Stimulated activated CD8-positive, alpha-beta memory T cell treated with anti-CD3 and anti-CD28 coated beads, Interleukin-12 subunit alpha, Interleukin-12 subunit beta, amount 100 ng/mL, for 1 hour (primary cell): ENCODE measurements around the gene HBG1.
"Not testable (repeated sequence)": the region's sequence is repeated elsewhere in the genome, so short reads cannot be mapped to it uniquely, and the experiment has no call there.

ENCODE experiments used
- DNase-seq: peaks from one replicate; pipeline ENCODE4 v3.0.0-alpha.2; 2020; ENCODE audit warnings: low read depth

The HBG1 gene

DNA sequence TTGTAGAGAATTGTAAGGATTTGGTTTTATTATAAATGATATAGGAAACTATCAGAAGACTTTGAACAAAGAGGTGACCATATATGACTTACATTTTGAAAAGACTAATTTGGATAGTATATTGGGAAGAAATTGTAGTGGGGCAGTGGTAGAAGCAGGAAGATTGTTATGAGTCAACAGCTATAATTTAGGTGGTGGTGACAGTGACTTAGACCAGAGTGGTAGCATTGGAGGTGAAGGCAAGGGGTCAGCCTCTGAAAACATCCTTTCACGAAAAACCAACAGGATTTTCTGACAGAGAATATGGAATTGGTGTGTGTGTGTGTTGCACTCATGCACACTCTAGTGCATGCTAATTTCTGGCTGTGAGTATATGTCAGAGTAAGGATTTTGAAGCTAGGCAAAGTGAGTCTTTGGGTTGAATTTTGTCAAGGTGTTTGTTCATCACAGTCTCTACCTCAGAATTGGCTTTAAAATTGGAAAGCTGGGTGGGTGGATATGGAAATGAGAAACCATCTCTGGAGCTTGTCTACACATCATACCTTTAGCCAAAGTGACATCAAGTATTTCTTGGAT, 28.2 kb upstream of the HBG1 start:
- DNase-seq = no peak

GRCh38 chr11:5276697-5277096, 27.0 kb upstream of the HBG1 start:
- no peak for DNase-seq

GRCh38 chr11:5275369-5276110, 25.9 kb upstream of the HBG1 start:
- DNase-seq = no peak

- no peak for DNase-seq
Observed at GRCh38 chr11:5274395-5274794, 24.7 kb upstream of the HBG1 start.

GRCh38 chr11:5272395-5273017, 22.8 kb upstream of the HBG1 start:
- DNase-seq = no peak

GRCh38 chr11:5269715-5270147, 20.1 kb upstream of the HBG1 start, which contains the start of gene HBE1:
TSS of gene HBE1 (minus strand) at chr11:5269945. CDS start at chr11:5269890, 55 bp downstream.
- no peak for DNase-seq

GRCh38 chr11:5267033-5267563, 17.4 kb upstream of the HBG1 start:
- no peak for DNase-seq

- DNase-seq = no peak
Observed at GRCh38 chr11:5266609-5267008, 17.0 kb upstream of the HBG1 start.

DNA sequence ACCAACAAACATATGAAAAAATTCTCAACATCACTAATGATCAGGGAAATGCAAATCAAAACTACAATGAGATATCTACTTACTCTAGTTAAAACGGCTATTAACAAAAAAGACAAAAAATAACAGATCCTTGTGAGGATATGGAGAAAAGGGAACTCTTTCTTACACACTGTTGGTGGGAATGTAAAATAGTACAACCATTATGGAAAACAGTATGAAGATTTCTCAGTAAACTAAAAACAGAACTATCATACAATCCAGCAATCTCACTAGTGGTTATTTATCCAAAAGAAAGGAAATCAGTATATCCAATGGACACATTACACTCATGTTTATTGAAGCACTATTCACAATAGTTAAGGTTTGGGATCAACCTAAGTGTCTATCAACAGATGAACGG, 16.2 kb upstream of the HBG1 start:
- DNase-seq = no peak

DNA sequence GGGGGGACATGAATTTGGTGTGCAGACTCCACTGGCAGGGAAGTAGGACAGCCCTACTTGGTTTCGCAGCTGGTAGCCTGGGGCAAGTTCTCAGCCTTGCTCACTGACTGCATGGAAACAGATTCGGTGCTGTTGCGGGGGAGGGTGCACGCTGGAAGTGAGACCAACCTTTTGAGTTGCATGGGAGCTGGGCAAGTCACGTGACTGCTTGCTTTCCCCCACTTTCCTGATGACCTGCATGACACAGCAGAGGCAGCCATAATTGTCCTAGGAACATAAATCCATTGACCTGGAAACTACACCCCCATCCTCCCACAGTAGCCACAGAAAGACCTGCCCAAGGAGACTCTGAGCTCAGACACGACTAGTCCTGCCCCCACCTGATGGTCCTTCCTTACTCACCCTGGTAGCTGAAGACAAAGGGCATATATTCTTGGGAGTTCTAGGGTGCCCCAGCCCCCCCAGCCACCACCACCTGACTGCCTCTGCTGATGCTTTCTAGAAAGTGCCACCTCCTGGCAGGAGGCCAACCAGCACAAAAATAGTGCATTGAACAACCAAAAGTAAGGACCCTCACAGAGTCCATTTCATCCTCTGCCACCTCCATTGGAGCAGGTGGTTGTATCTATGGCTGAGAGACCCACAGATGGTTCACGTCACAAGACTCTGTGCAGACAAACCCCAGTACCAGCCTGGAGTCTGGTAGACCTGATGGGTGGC, 9.0 kb upstream of the HBG1 start:
- DNase-seq = no peak

DNA sequence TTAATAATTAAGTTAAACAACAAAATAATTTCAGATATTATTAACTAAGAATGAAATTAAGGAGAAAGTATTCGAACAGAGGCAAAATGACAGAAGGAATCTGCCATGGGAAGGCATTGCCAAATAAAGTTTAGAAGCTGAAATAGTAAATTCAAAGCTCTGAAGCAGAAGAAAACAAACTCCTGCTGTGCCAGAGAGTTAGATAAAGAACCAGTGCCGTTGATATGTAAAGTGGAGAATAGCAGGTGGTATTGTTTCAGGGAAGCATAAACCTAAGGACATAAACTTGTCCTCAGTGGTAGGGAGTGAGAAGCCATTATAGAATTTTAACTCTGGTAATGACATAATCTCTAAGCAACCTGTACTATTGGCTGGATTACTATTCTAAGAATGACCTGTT, 7.6 kb upstream of the HBG1 start:
- no peak for DNase-seq

- not testable (repeated sequence) for DNase-seq
Observed at GRCh38 chr11:5254646-5255413, 5.2 kb upstream of the HBG1 start, which contains the start of gene HBG2. TSS of gene HBG2 (minus strand) at chr11:5254781. CDS start at chr11:5254728, 53 bp downstream.

GRCh38 chr11:5254023-5254422, 4.4 kb upstream of the HBG1 start:
- DNase-seq = not testable (repeated sequence)

DNA sequence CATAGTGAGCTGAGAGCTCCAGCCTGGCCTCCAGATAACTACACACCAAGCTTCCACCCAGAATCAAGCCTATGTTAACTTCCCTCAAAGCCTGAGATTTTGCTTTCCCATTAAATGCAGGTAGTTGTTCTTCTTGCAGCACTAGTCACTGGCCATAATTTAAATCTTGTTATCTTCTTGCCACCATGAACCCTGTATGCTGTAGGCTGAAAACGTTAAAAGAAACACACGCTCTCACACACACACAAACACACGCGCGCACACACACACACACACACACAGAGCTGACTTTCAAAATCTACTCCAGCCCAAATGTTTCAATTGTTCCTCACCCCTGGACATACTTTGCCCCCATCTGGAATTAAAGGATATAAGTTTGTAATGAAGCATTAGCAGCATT, 3.8 kb upstream of the HBG1 start:
- DNase-seq = not testable (repeated sequence)

GRCh38 chr11:5252919-5253265, 3.2 kb upstream of the HBG1 start:
- no peak for DNase-seq

GRCh38 chr11:5252192-5252918, 2.7 kb upstream of the HBG1 start:
- DNase-seq = no peak

DNA sequence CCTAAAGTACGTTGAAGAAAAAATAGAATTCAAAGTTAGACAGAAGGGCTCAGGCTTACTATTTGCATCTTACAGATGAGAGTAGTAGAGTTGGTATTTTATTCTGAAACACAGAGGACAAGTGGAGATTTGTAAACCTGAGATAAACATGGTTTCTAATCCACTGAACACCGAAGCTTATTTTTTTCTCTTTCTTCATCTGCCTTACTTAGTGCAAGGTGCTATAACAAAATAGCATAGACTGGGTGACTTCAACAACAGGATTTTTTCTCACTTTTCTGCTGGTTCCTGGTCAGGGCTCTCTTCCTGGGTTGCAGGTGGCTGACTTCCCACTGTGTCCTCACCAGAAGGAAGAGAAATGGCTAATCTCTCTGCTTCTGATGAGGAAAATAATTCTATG, 2.1 kb upstream of the HBG1 start:
- no peak for DNase-seq

DNA sequence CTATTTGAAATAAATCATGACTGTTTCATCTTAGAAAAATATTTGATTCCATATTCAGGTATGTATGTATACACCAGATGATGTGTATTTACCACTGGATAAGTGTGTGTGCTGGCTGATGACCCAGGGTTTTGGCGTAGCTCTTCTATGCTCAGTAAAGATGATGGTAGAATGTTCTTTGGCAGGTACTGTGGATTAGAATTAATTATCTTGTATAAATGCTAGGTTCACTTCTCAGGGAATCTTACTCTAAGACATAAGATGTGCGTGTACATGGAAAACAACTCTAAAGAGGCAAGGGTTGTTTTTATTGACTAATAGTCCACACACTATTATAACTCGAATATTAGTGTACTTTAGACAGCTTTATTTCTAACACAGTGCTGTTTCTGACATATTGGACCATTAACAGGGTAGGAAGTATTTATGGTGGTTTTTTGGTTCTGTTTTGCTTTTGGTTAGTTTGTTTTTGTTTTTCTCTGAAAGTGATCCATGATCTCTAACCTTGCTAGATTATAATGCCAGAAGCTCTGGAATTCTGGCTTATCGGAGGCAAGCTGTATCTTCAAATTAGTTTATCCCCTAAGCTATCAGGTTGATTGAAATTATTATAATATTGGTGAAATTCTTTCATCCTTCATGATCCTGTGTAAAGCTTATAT, 1.0 kb upstream of the HBG1 start:
- no peak for DNase-seq

GRCh38 chr11:5248498-5248897, 1.2 kb downstream of the HBG1 start:
- DNase-seq = not testable (repeated sequence)

GRCh38 chr11:5247472-5248192, 2.0 kb downstream of the HBG1 start:
- no peak for DNase-seq
